ENCODE results near the gene TLR5.
"Not testable (repeated sequence)": the region's sequence is repeated elsewhere in the genome, so short reads cannot be mapped to it uniquely, and the experiment has no call there.

TLR5 gene

DNA sequence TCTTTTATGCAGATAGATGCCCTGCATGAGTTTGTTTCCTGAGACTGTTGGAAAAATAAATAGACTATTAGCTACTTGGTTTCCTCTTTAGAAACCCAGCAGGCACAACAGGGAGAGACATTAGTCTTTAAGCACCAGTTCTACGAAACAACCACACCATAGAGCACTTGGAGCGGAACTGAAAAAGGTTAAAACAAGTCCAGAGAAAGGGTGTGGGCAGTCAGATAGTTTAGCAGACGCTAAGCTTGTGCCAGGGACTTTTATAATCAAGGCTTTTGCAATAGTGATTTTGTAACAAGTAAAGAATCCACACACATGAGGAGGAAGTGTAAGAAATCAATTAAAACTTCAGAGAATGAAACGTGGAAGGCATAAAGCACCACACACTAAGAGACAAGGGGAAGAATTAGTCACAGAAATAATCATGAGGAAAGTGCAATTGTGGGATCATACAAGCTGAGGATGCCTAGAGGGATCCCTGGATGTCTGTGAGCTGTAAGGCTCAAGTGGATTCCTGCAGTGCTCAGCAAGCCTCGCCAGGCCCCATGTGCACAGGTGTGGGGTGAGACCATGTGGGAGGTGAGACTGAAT, 37.8 kb upstream of the TLR5 start:
- DNase-seq (ENCODE audit: low read depth): peak; percentile 77
- no peak overlapping the region for H3K4me3 ChIP-seq (ENCODE audit: low read length)
- TF ChIP-seq, protein P1, sequence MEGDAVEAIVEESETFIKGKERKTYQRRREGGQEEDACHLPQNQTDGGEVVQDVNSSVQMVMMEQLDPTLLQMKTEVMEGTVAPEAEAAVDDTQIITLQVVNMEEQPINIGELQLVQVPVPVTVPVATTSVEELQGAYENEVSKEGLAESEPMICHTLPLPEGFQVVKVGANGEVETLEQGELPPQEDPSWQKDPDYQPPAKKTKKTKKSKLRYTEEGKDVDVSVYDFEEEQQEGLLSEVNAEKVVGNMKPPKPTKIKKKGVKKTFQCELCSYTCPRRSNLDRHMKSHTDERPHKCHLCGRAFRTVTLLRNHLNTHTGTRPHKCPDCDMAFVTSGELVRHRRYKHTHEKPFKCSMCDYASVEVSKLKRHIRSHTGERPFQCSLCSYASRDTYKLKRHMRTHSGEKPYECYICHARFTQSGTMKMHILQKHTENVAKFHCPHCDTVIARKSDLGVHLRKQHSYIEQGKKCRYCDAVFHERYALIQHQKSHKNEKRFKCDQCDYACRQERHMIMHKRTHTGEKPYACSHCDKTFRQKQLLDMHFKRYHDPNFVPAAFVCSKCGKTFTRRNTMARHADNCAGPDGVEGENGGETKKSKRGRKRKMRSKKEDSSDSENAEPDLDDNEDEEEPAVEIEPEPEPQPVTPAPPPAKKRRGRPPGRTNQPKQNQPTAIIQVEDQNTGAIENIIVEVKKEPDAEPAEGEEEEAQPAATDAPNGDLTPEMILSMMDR (IDR thresholded peaks at IDR 0.05; ENCODE audit: insufficient read depth, low read depth, low read length, missing control alignments): no peak

DNA sequence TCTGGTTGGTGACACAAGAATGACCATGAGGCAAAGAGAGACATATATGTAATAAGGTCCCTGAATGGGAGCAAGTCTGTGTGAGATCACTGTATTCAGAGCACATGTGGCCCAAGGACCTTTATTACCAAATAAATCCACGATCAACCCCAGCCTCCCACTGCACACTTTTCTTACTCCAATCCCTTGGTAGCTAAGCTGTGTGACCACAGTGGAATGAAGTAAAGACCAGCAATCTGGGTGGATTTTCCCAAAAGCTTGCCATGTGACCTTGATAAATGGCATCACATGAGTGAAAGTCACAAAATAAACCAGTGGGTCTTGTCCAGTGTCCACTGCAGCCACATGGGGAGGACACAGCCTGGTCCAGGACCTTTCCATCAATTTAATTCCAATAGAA, 36.7 kb upstream of the TLR5 start:
- no peak overlapping the region for H3K4me3 ChIP-seq (ENCODE audit: low read length)
- TF ChIP-seq, protein P1 (IDR thresholded peaks at IDR 0.05; ENCODE audit: insufficient read depth, low read depth, low read length, missing control alignments): no peak
- DNase-seq (ENCODE audit: low read depth): no peak

- TF ChIP-seq, protein P1 (IDR thresholded peaks at IDR 0.05; ENCODE audit: insufficient read depth, low read depth, low read length, missing control alignments): no peak
- no peak overlapping the region for H3K4me3 ChIP-seq (ENCODE audit: low read length)
- no peak for DNase-seq (ENCODE audit: low read depth)
Measured at GRCh38 chr1:223179280-223179679, 36.2 kb upstream of the TLR5 start.

- DNase-seq (ENCODE audit: low read depth): no peak
- no peak overlapping the region for H3K4me3 ChIP-seq (ENCODE audit: low read length)
- TF ChIP-seq, protein P1 (IDR thresholded peaks at IDR 0.05; ENCODE audit: insufficient read depth, low read depth, low read length, missing control alignments): no peak
Measured at GRCh38 chr1:223177681-223178080, 34.6 kb upstream of the TLR5 start.

GRCh38 chr1:223176437-223176836, 33.4 kb upstream of the TLR5 start:
- TF ChIP-seq, protein P1 (IDR thresholded peaks at IDR 0.05; ENCODE audit: insufficient read depth, low read depth, low read length, missing control alignments): no peak

GRCh38 chr1:223175633-223176032, 32.6 kb upstream of the TLR5 start:
- H3K4me3 ChIP-seq (ENCODE audit: low read length): no peak overlapping the region
- no peak for DNase-seq (ENCODE audit: low read depth)
- TF ChIP-seq, protein P1 (IDR thresholded peaks at IDR 0.05; ENCODE audit: insufficient read depth, low read depth, low read length, missing control alignments): no peak

More at GRCh38 chr1:223176437-223176836, 33.4 kb upstream of the TLR5 start:
- DNase-seq (ENCODE audit: low read depth): peak; percentile 54
- no peak overlapping the region for H3K4me3 ChIP-seq (ENCODE audit: low read length)

DNA sequence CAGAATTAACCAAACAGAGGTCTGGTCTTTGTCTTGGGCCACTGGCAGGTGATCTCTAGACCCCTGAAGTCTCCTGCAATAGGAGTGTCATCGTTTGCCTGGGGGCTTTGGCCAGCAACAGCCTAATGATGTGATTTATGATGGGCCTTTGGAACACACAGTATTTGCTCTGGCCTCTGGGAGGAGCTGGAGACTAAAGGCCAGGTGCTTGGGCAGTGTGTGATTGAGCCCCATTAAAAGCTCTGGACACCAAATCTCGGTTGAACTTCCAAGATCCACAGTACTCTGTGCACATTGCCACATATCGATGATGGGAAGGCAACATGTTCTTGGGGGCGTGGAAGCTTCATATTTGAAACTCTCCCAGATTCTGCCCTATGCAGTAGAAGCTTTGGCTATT, 32.0 kb upstream of the TLR5 start:
- H3K4me3 ChIP-seq (ENCODE audit: low read length): no peak overlapping the region
- TF ChIP-seq, protein P1 (IDR thresholded peaks at IDR 0.05; ENCODE audit: insufficient read depth, low read depth, low read length, missing control alignments): peak; percentile 31
- DNase-seq (ENCODE audit: low read depth): peak; percentile 38

- not testable (repeated sequence) for DNase-seq (ENCODE audit: low read depth); H3K4me3 ChIP-seq (ENCODE audit: low read length)
Measured at GRCh38 chr1:223169458-223169857, 26.4 kb upstream of the TLR5 start.
